Erythroblast (primary cell): ENCODE results near the gene MAST4.

Experiments used
- GATA1 ChIP-seq: IDR thresholded peaks from 2 replicates; pipeline ENCODE4 v1.6.1; 2011; ENCODE audit warnings: low read depth, mild to moderate bottlenecking, control low read depth, low read length, moderate library complexity
- POLR2A ChIP-seq: IDR thresholded peaks from 2 replicates; pipeline ENCODE4 v1.6.1; 2011; ENCODE audit warnings: mild to moderate bottlenecking, low read length

GRCh38 chr5:66906021-66906420 is 309.8 kb downstream of the MAST4 start:
- TF ChIP-seq POLR2A (no peak), GATA1 (no peak)
